RWPE2 (cell line): Measurements from ENCODE around the gene PLSCR3.

Source experiments
- ATAC-seq: fragments of 200-7000 bp; cut with Tn5 transposase; 3 replicates; pipeline ENCODE4 v1.9.1; 2021; ENCODE audit warnings: low read depth
- DNase-seq: peaks from one replicate; pipeline ENCODE4 v3.0.0-alpha.2; 2020; ENCODE audit warnings: low spot score
- H3K27ac ChIP-seq: fragments of 450-650 bp; 2 replicates; pipeline ENCODE4 v1.5.1; 2017; ENCODE audit warnings: mild to moderate bottlenecking; ENCODE audit not compliant: poor library complexity, severe bottlenecking
- H3K27me3 ChIP-seq: fragments of 250-450 bp; sonication (Bioruptor Pico); 2 replicates; pipeline ENCODE4 v1.5.1; 2021; ENCODE audit warnings: mild to moderate bottlenecking, moderate library complexity; ENCODE audit not compliant: insufficient read depth, poor library complexity, severe bottlenecking
- H3K36me3 ChIP-seq: fragments of 250-450 bp; sonication (Bioruptor Pico); 2 replicates; pipeline ENCODE4 v1.5.1; 2020; ENCODE audit warnings: low read depth, mild to moderate bottlenecking, moderate library complexity
- H3K4me1 ChIP-seq: fragments of 250-450 bp; sonication (Bioruptor Pico); 2 replicates; pipeline ENCODE4 v1.5.1; 2021; ENCODE audit warnings: mild to moderate bottlenecking, moderate library complexity; ENCODE audit not compliant: insufficient read depth, poor library complexity, severe bottlenecking
- H3K4me3 ChIP-seq: fragments of 250-450 bp; sonication (Bioruptor Pico); 2 replicates; pipeline ENCODE4 v1.5.1; 2021; ENCODE audit warnings: mild to moderate bottlenecking, moderate library complexity; ENCODE audit not compliant: severe bottlenecking
- H3K9me3 ChIP-seq: fragments of 250-450 bp; sonication (Bioruptor Pico); 2 replicates; pipeline ENCODE4 v1.5.1; 2021; ENCODE audit warnings: mild to moderate bottlenecking, moderate library complexity; ENCODE audit not compliant: severe bottlenecking
- CTCF ChIP-seq: fragments of 450-650 bp; IDR thresholded peaks from one replicate; pipeline ENCODE4 v1.5.1; 2017; ENCODE audit warnings: mild to moderate bottlenecking, moderate library complexity; ENCODE audit not compliant: poor library complexity, severe bottlenecking

PLSCR3 gene

GRCh38 chr17:7388856-7389255 lies 5.5 kb downstream of the PLSCR3 start:
- Histone ChIP-seq H3K27me3 (no peaks in the 10 kb centered on the region), H3K36me3 (peaks cover 56% of the 10 kb centered on the region), H3K4me3 (no peak overlapping the region)

GRCh38 chr17:7384489-7385081 lies 9.7 kb downstream of the PLSCR3 start:
- ATAC-seq (no peak), DNase-seq (no peak)
- H3K27me3 ChIP-seq, result no peaks in the 10 kb centered on the region
- no peak overlapping the region for H3K4me3 ChIP-seq
- peaks cover 2% of the 10 kb centered on the region for H3K4me1 ChIP-seq
- H3K9me3 ChIP-seq, result no peaks in the 10 kb centered on the region
- H3K27ac ChIP-seq, result no peak overlapping the region
- peaks cover 32% of the 10 kb centered on the region for H3K36me3 ChIP-seq
- TF ChIP-seq CTCF, result no peak

More at GRCh38 chr17:7388856-7389255, 5.5 kb downstream of the PLSCR3 start:
- Histone ChIP-seq H3K9me3 (no peaks in the 10 kb centered on the region), H3K4me1 (no peaks in the 10 kb centered on the region), H3K27ac (no peak overlapping the region)
- TF ChIP-seq CTCF, result no peak
- DNase-seq (no peak), ATAC-seq (no peak)

- no peak for DNase-seq
- no peak overlapping the region for H3K4me3 ChIP-seq
- ATAC-seq, result no peak
- no peak for TF ChIP-seq CTCF
- H3K9me3 ChIP-seq, result no peaks in the 10 kb centered on the region
- H3K4me1 ChIP-seq, result peaks cover 2% of the 10 kb centered on the region
- H3K27me3 ChIP-seq, result no peaks in the 10 kb centered on the region
- peaks cover 25% of the 10 kb centered on the region for H3K36me3 ChIP-seq
- H3K27ac ChIP-seq, result no peak overlapping the region
Observed at GRCh38 chr17:7383742-7384488, 10.4 kb downstream of the PLSCR3 start.

- Histone ChIP-seq H3K4me1 (peaks cover 2% of the 10 kb centered on the region), H3K27me3 (no peaks in the 10 kb centered on the region), H3K4me3 (no peak overlapping the region), H3K36me3 (peaks cover 19% of the 10 kb centered on the region), H3K27ac (no peak overlapping the region), H3K9me3 (no peaks in the 10 kb centered on the region)
- DNase-seq (no peak), ATAC-seq (no peak)
- no peak for TF ChIP-seq CTCF
Observed at GRCh38 chr17:7383371-7383741, 11.0 kb downstream of the PLSCR3 start.

DNA sequence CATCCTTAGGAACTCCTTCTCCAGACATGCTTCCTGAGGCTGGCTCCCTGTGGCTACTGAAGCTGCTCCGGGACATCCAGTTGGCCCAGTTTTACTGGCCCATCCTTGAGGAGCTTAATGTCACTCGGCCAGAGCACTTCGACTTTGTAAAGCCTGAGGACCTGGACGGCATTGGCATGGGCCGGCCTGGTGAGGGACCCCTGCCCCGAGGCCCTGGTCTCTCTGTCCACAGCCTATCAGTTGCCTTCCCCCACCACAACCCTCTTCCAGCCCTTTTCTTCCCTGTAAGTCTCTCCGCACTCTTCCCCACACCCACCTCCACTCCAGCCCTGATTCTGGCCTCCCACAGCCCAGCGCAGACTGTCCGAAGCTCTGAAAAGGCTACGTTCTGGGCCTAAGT lies 11.4 kb downstream of the PLSCR3 start:
- peaks cover 2% of the 10 kb centered on the region for H3K4me1 ChIP-seq
- no peaks in the 10 kb centered on the region for H3K9me3 ChIP-seq
- no peak for TF ChIP-seq CTCF
- no peaks in the 10 kb centered on the region for H3K27me3 ChIP-seq
- no peak overlapping the region for H3K4me3 ChIP-seq
- DNase-seq (no peak), ATAC-seq (0 out of 3 replicates have a peak, but pooled peaks have one; percentile 1)
- no peak overlapping the region for H3K27ac ChIP-seq
- peaks cover 15% of the 10 kb centered on the region for H3K36me3 ChIP-seq
